Ammon's horn (tissue), 1 donor: Measurements from ENCODE around the gene ABHD16B.
A peak's percentile ranks its signal among the peaks of the same experiment; 100 is the strongest.
"Not testable (repeated sequence)": the region's sequence is repeated elsewhere in the genome, so short reads cannot be mapped to it uniquely, and the experiment has no call there.

Experiments
- DNase-seq: peaks from one replicate; pipeline ENCODE4 v3.0.0-alpha.2; 2016; ENCODE audit warnings: low spot score

The ABHD16B gene

GRCh38 chr20:63878899-63879663 lies 17.8 kb downstream of the ABHD16B start:
- no peak for DNase-seq

GRCh38 chr20:63880901-63881300 lies 19.6 kb downstream of the ABHD16B start:
- not testable (repeated sequence) for DNase-seq

GRCh38 chr20:63881451-63882226 lies 20.3 kb downstream of the ABHD16B start:
- DNase-seq: no peak

- DNase-seq: no peak
These were observed 21.2 kb downstream of the ABHD16B start for GRCh38 chr20:63882257-63883200.

- DNase-seq: no peak
These were observed 21.9 kb downstream of the ABHD16B start for GRCh38 chr20:63883201-63883593.

- no peak for DNase-seq
These were observed 23.4 kb downstream of the ABHD16B start for GRCh38 chr20:63884506-63885263.

- no peak for DNase-seq
These were observed 24.2 kb downstream of the ABHD16B start for GRCh38 chr20:63885264-63886053.

- DNase-seq: no peak
These were observed 24.7 kb downstream of the ABHD16B start for GRCh38 chr20:63886054-63886419.

GRCh38 chr20:63886921-63887320 lies 25.6 kb downstream of the ABHD16B start:
- DNase-seq: no peak

- no peak for DNase-seq
These were observed 28.2 kb downstream of the ABHD16B start for GRCh38 chr20:63889241-63890200.

GRCh38 chr20:63890201-63890576 lies 28.9 kb downstream of the ABHD16B start:
- DNase-seq: no peak

- no peak for DNase-seq
These were observed 29.3 kb downstream of the ABHD16B start for GRCh38 chr20:63890616-63891015.

- DNase-seq: no peak
These were observed 30.0 kb downstream of the ABHD16B start for GRCh38 chr20:63891061-63892002.

GRCh38 chr20:63892402-63892801 lies 31.1 kb downstream of the ABHD16B start:
- DNase-seq: no peak

- DNase-seq: no peak
These were observed 32.7 kb downstream of the ABHD16B start for GRCh38 chr20:63893999-63894357.

GRCh38 chr20:63894358-63895201 lies 33.3 kb downstream of the ABHD16B start, which contains the start of gene DNAJC5:
TSS of gene DNAJC5 (plus strand) at chr20:63895126. CDS start at chr20:63928346, 33,220 bp downstream.
- peak; percentile 97 for DNase-seq

GRCh38 chr20:63895202-63895951 lies 34.1 kb downstream of the ABHD16B start:
- no peak for DNase-seq
